OCI-LY7 (cell line): Measurements from ENCODE around the gene CEP19. TPM values are rescaled to one million over a fixed set of nuclear protein-coding genes. Genes with fewer than 3 reads are reported as not detected.

ENCODE experiments used
- BruUV-seq: library from RNA; stranded (reverse); fragments of 400-500 nt; replicated peaks from 2 replicates; lab custom pipeline; 2021; lab: Mats Ljungman, UMichigan
- CTCF ChIA-PET: fragments of 300-600 bp; sonication (Branson Sonifier 250); formaldehyde crosslinking; loops from one replicate; lab custom pipeline; 2022; ENCODE audit warnings: antibody characterized with exemption; ENCODE audit not compliant: unreplicated experiment; lab: Charles Lee
- POLR2A ChIA-PET: fragments of 300-600 bp; sonication (Branson Sonifier 250); formaldehyde crosslinking; loops from one replicate; lab custom pipeline; 2022; ENCODE audit warnings: antibody characterized with exemption; lab: Charles Lee
- DNase-seq: peaks from one replicate; pipeline ENCODE4 v3.0.0-alpha.2; 2015; ENCODE audit warnings: low spot score
- H2AFZ ChIP-seq: fragments of 200-600 bp; sonication (generic), shearing (Covaris generic); 2 replicates; pipeline ENCODE4 v1.6.1; 2014; ENCODE audit warnings: mild to moderate bottlenecking, antibody characterized with exemption, low read length, moderate library complexity
- H3K27ac ChIP-seq: fragments of 200-600 bp; sonication (generic); 2 replicates; pipeline ENCODE4 v1.5.1; 2014; ENCODE audit warnings: mixed run types, low read depth, mild to moderate bottlenecking, moderate library complexity, low read length, inconsistent platforms; ENCODE audit not compliant: poor library complexity, severe bottlenecking
- H3K36me3 ChIP-seq: fragments of 200-600 bp; sonication (generic); 2 replicates; pipeline ENCODE4 v1.6.1; 2014; ENCODE audit warnings: mild to moderate bottlenecking, antibody characterized with exemption, low read length, moderate library complexity, mixed read lengths; ENCODE audit not compliant: insufficient read depth
- H3K4me1 ChIP-seq: fragments of 200-600 bp; sonication (generic); 2 replicates; pipeline ENCODE4 v1.5.1; 2014; ENCODE audit warnings: mild to moderate bottlenecking, low read length; ENCODE audit not compliant: insufficient read depth, poor library complexity, severe bottlenecking
- H3K4me2 ChIP-seq: fragments of 200-600 bp; sonication (generic); 2 replicates; pipeline ENCODE4 v1.6.1; 2014; ENCODE audit warnings: mild to moderate bottlenecking, low read length
- H3K4me3 ChIP-seq: fragments of 200-600 bp; sonication (generic); 2 replicates; pipeline ENCODE4 v1.5.1; 2014; ENCODE audit warnings: mild to moderate bottlenecking, low read depth, low read length; ENCODE audit not compliant: poor library complexity, severe bottlenecking
- H3K79me2 ChIP-seq: fragments of 200-600 bp; sonication (generic); 2 replicates; pipeline ENCODE4 v1.6.1; 2016; ENCODE audit warnings: low read depth, mild to moderate bottlenecking, low read length, moderate library complexity, mixed read lengths; ENCODE audit not compliant: insufficient read depth
- H3K9me2 ChIP-seq: fragments of 200-600 bp; sonication (generic); 2 replicates; pipeline ENCODE4 v1.6.1; 2016; ENCODE audit warnings: mild to moderate bottlenecking, low read length, mixed read lengths; ENCODE audit not compliant: insufficient read depth
- H3K9me3 ChIP-seq: fragments of 200-600 bp; sonication (generic); 2 replicates; pipeline ENCODE4 v1.6.1; 2014; ENCODE audit warnings: mild to moderate bottlenecking, mixed run types, low read length, mixed read lengths
- H4K20me1 ChIP-seq: fragments of 200-600 bp; sonication (generic); 2 replicates; pipeline ENCODE4 v1.6.1; 2014; ENCODE audit warnings: mild to moderate bottlenecking, antibody characterized with exemption, low read length, moderate library complexity, mixed read lengths; ENCODE audit not compliant: insufficient read depth
- EZH2phosphoT487 ChIP-seq: fragments of 200-600 bp; sonication (generic); IDR thresholded peaks from 2 replicates; pipeline ENCODE4 v1.6.1; 2018; ENCODE audit warnings: low read depth, borderline replicate concordance, mild to moderate bottlenecking, mixed run types, antibody characterized with exemption, low read length, moderate library complexity, mixed read lengths
- intact Hi-C: fragments of 100-400 bp; cut with micrococcal nuclease; formaldehyde crosslinking; loops from one replicate; pipeline ENCODE4 v1.10.0; 2022; ENCODE audit not compliant: unreplicated experiment
- total RNA-seq, 2 experiments: library from RNA; depleted of rRNA in 1 of 2; stranded (reverse); fragments of >200 nt in 1 of 2; shearing (Covaris generic) in 1 of 2; gene quantifications; 2 replicates each; pipeline ENCODE4 v1.2.3, GENCODE V29; 2014 to 2022
- TF ChIP-seq, protein P1 (sequence below): fragments of 200-600 bp; sonication (generic); conservative IDR thresholded peaks from 2 replicates; pipeline ENCODE4 v1.5.1; 2014; ENCODE audit warnings: mild to moderate bottlenecking, antibody characterized with exemption, low read length, moderate library complexity, mixed read lengths

Gene CEP19
- total RNA-seq, 2 experiments from 2014 or later = 3.3 to 5.7 TPM

DNA sequence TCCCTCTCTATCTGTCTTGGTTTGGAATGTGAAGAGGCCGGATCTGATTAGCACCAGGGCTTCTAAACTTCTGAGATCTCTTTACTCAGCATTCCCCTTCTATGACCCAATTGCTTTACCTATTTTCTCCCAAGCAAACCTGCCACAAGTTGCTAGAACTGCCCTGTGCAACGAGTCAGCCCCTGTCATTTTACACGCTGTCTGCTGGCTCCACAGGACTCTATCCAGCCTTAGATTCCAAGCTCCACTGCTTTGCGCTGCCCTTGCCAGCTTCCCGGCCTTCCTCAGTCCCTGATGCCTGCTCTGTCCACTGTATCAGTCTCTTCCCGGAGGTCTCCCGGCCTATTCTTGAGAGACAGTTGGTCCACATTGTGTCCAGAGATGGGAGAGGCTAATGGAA is 12.3 kb downstream of the CEP19 start:
- intact Hi-C loops = no loop called here
- Histone ChIP-seq H3K36me3 (no peaks in the 10 kb centered on the region), H3K4me2 (no peak overlapping the region), H3K9me2 (no peaks in the 10 kb centered on the region), H3K9me3 (no peaks in the 10 kb centered on the region), H3K79me2 (no peaks in the 10 kb centered on the region), H3K4me3 (no peak overlapping the region), H3K27ac (no peak overlapping the region), H2AFZ (no peak overlapping the region), H3K4me1 (no peaks in the 10 kb centered on the region), H4K20me1 (no peaks in the 10 kb centered on the region)
- TF ChIP-seq, protein P1, sequence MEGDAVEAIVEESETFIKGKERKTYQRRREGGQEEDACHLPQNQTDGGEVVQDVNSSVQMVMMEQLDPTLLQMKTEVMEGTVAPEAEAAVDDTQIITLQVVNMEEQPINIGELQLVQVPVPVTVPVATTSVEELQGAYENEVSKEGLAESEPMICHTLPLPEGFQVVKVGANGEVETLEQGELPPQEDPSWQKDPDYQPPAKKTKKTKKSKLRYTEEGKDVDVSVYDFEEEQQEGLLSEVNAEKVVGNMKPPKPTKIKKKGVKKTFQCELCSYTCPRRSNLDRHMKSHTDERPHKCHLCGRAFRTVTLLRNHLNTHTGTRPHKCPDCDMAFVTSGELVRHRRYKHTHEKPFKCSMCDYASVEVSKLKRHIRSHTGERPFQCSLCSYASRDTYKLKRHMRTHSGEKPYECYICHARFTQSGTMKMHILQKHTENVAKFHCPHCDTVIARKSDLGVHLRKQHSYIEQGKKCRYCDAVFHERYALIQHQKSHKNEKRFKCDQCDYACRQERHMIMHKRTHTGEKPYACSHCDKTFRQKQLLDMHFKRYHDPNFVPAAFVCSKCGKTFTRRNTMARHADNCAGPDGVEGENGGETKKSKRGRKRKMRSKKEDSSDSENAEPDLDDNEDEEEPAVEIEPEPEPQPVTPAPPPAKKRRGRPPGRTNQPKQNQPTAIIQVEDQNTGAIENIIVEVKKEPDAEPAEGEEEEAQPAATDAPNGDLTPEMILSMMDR = no peak
- no peak for TF ChIP-seq EZH2phosphoT487
- no peak for DNase-seq
- CTCF ChIA-PET = no interaction called here
- POLR2A ChIA-PET = interaction anchor here (0.7 to 1.0 kb wide), 2 partner anchors 8 to 115 kb away, joined by 3 to 4 read pairs; no protein-coding TSS in a partner anchor
- BruUV-seq = no TSS peak

DNA sequence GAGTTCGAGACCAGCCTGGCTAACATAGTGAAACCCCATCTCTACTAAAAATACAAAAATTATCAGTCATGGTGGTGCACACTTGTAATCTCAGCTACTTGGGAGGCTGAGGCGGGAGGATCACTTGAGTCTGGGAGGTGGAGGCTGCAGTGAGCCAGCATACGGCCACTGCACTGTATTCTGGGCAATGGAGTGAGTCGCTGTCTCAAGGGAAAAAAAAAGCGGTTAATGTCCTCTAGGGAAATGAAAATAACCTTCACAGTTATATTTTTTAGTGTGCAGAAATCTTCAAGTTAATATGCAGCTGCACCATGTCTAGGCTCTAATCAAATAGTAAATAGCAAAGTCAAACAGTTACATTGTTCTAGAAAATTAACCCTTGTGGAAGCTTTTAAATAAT is 14.8 kb downstream of the CEP19 start:
- H4K20me1 ChIP-seq = no peaks in the 10 kb centered on the region
- H3K9me3 ChIP-seq = no peaks in the 10 kb centered on the region
- H3K36me3 ChIP-seq = no peaks in the 10 kb centered on the region
- BruUV-seq = no TSS peak
- no peaks in the 10 kb centered on the region for H3K4me1 ChIP-seq
- H3K4me2 ChIP-seq = no peak overlapping the region
- H2AFZ ChIP-seq = no peak overlapping the region
- H3K9me2 ChIP-seq = no peaks in the 10 kb centered on the region
- no peak for TF ChIP-seq EZH2phosphoT487
- TF ChIP-seq, protein P1 = no peak
- ChIA-PET POLR2A (interaction anchor here (0.6 to 0.7 kb wide), 2 partner anchors 10 to 201 kb away, joined by 3 to 4 read pairs; no protein-coding TSS in a partner anchor), CTCF (no interaction called here)
- intact Hi-C loops = no loop called here
- no peak overlapping the region for H3K4me3 ChIP-seq
- no peak for DNase-seq
- H3K79me2 ChIP-seq = no peaks in the 10 kb centered on the region
- H3K27ac ChIP-seq = no peak overlapping the region

DNA sequence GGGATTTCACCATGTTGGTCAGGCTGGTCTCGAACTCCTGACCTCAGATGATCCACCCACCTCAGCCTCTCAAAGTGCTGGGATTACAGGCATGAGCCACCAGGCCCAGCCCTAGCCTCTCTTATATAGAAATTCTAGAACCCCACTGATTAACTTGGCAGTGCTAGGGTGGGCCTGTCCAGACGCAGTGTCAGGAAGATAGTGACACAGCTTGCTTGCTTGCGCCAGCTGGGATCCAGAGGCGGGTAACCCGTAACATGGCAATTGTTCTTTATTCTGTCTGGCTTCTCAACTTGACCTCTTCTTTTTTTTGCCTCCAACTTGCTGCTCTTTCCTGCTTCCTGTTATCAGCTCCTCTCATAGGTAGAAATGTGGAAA is 16.2 kb downstream of the CEP19 start:
- CTCF ChIA-PET = no interaction called here

More for the DNA sequence above, 16.2 kb downstream of the CEP19 start:
- intact Hi-C loops = no loop called here
- no TSS peak for BruUV-seq
- Histone ChIP-seq H4K20me1 (no peaks in the 10 kb centered on the region), H3K79me2 (no peaks in the 10 kb centered on the region), H3K4me3 (no peak overlapping the region), H3K36me3 (no peaks in the 10 kb centered on the region), H2AFZ (no peak overlapping the region), H3K9me2 (no peaks in the 10 kb centered on the region), H3K4me1 (no peaks in the 10 kb centered on the region), H3K27ac (no peak overlapping the region), H3K9me3 (no peaks in the 10 kb centered on the region), H3K4me2 (no peak overlapping the region)
- DNase-seq = no peak
- TF ChIP-seq, protein P1 = no peak
- TF ChIP-seq EZH2phosphoT487 = no peak
- POLR2A ChIA-PET = interaction anchor here (0.6 kb wide), 1 partner anchor 1152 kb away, joined by 4 read pairs; no protein-coding TSS in a partner anchor
